Adrenal gland (tissue), 5 donors: Measurements from ENCODE around the gene TTLL1.

Experiments used
- POLR2A ChIP-seq, 2 donors: fragments of 450-650 bp; IDR thresholded peaks; one replicate each; pipeline ENCODE4 v1.6.1; 2017; ENCODE audit warnings: antibody characterized with exemption in 2 of 2, mild to moderate bottlenecking in 2 of 2, moderate library complexity in 1 of 2
- TF ChIP-seq, protein P1 (sequence below), 6 experiments: fragments of 450-650 bp in 4 of 6; fragments of 200-600 bp in 2 of 6; sonication (generic) in 1 of 6; IDR thresholded peaks; 1 replicate in 5 of 6; 2 replicates in 1 of 6; pipeline versions ENCODE4 v1.5.1 to v1.8.0; 2016 to 2021; ENCODE audit warnings: antibody characterized with exemption in 6 of 6, mild to moderate bottlenecking in 2 of 6, moderate library complexity in 1 of 6
- donor health status: DM: no; HTN: no; CAD: no.

DNA sequence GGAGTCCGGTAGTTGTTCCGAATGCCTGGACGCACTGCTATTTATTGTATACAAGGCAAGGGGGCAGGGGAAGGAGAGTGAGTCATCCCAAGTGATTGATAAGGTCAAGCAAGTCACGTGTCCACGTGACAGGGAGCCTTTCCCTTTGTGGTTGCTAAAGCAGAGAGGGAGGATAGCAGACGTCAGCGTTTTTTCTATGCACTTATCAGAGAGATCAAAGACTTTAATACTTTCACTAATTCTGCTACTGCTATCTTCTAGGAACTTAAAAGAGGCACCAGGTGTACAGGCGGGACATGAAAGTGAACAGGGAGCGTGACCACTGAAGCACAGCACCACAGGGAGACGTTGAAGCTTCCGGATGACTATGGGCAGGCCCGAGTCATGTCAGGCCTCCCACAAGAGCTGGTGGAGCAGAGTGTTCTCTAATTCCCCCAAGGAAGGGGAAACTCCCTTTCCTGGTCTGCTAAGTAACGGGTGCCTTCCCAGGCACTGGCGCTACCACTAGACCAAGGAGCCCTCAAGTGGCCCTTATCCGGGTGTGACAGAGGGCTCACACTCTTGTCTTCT, 14.9 kb upstream of the TTLL1 start:
- TF ChIP-seq, protein P1, sequence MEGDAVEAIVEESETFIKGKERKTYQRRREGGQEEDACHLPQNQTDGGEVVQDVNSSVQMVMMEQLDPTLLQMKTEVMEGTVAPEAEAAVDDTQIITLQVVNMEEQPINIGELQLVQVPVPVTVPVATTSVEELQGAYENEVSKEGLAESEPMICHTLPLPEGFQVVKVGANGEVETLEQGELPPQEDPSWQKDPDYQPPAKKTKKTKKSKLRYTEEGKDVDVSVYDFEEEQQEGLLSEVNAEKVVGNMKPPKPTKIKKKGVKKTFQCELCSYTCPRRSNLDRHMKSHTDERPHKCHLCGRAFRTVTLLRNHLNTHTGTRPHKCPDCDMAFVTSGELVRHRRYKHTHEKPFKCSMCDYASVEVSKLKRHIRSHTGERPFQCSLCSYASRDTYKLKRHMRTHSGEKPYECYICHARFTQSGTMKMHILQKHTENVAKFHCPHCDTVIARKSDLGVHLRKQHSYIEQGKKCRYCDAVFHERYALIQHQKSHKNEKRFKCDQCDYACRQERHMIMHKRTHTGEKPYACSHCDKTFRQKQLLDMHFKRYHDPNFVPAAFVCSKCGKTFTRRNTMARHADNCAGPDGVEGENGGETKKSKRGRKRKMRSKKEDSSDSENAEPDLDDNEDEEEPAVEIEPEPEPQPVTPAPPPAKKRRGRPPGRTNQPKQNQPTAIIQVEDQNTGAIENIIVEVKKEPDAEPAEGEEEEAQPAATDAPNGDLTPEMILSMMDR (IDR thresholded peaks at IDR 0.05): peak in 1 of 6 experiments; percentile 3
- TF ChIP-seq POLR2A (IDR thresholded peaks at IDR 0.05): peak in 1 of 2 donors; percentile 50
